Medulla oblongata (tissue), 1 donor: ENCODE data around the gene DCTPP1.
"Not testable (repeated sequence)": the region's sequence is repeated elsewhere in the genome, so short reads cannot be mapped to it uniquely, and the experiment has no call there.

Experiments
- DNase-seq: peaks from one replicate; pipeline ENCODE4 v3.0.0-alpha.2; 2015; ENCODE audit errors: extremely low spot score

DCTPP1 gene

GRCh38 chr16:30429678-30430427, at the start of gene DCTPP1:
TSS of gene DCTPP1 (minus strand) at chr16:30430030. CDS start at chr16:30429980, 50 bp downstream.
- peak; percentile 99 for DNase-seq

- no peak for DNase-seq
These were observed 49.1 kb upstream of the DCTPP1 start for GRCh38 chr16:30478766-30479478.

- DNase-seq, result not testable (repeated sequence)
These were observed 47.9 kb upstream of the DCTPP1 start for GRCh38 chr16:30477773-30478172.

- no peak for DNase-seq
These were observed 47.2 kb upstream of the DCTPP1 start for GRCh38 chr16:30476991-30477390.

GRCh38 chr16:30474684-30475083, 44.9 kb upstream of the DCTPP1 start:
- no peak for DNase-seq

GRCh38 chr16:30474074-30474452, 44.2 kb upstream of the DCTPP1 start:
- DNase-seq, result no peak

GRCh38 chr16:30473231-30474073, 43.6 kb upstream of the DCTPP1 start:
- DNase-seq, result peak; percentile 34

GRCh38 chr16:30472328-30472942, 42.6 kb upstream of the DCTPP1 start, which contains the start of gene ITGAL:
TSS of gene ITGAL (plus strand) at chr16:30472742. CDS start at chr16:30472838, 96 bp downstream.
- DNase-seq, result peak; percentile 75

GRCh38 chr16:30470632-30470995, 40.8 kb upstream of the DCTPP1 start:
- DNase-seq, result no peak

GRCh38 chr16:30470170-30470512, 40.3 kb upstream of the DCTPP1 start:
- no peak for DNase-seq

GRCh38 chr16:30464078-30464477, 34.2 kb upstream of the DCTPP1 start:
- no peak for DNase-seq

- DNase-seq, result not testable (repeated sequence)
These were observed 31.6 kb upstream of the DCTPP1 start for GRCh38 chr16:30461426-30461825.

- DNase-seq, result no peak
These were observed 29.6 kb upstream of the DCTPP1 start for GRCh38 chr16:30459456-30459855.

- DNase-seq, result peak; percentile 40
These were observed 28.9 kb upstream of the DCTPP1 start for GRCh38 chr16:30458561-30459394.

GRCh38 chr16:30457743-30458560, 28.1 kb upstream of the DCTPP1 start:
- no peak for DNase-seq

- DNase-seq, result no peak
These were observed 27.4 kb upstream of the DCTPP1 start for GRCh38 chr16:30457256-30457655.

- DNase-seq, result no peak
These were observed 26.5 kb upstream of the DCTPP1 start for GRCh38 chr16:30456302-30456701.

GRCh38 chr16:30452709-30453580, 23.1 kb upstream of the DCTPP1 start:
- not testable (repeated sequence) for DNase-seq

GRCh38 chr16:30449116-30449435, 19.2 kb upstream of the DCTPP1 start:
- DNase-seq, result no peak
